IgD-negative memory B cell (primary cell): Measurements from ENCODE around the gene GATA2. TPM values are rescaled to one million over a fixed set of nuclear protein-coding genes. Genes with fewer than 3 reads are reported as not detected.

Experiments
- H3K27ac Mint-ChIP-seq, 3 donors: one replicate each; pipeline ENCODE4 v1.8.0; 2020 to 2022; ENCODE audit warnings: mild to moderate bottlenecking in 3 of 3, mixed read lengths in 3 of 3, moderate library complexity in 1 of 3
- H3K27me3 Mint-ChIP-seq: one replicate; pipeline ENCODE4 v1.8.0; 2021; ENCODE audit warnings: mixed read lengths
- H3K36me3 Mint-ChIP-seq: one replicate; pipeline ENCODE4 v1.8.0; 2020; ENCODE audit warnings: mild to moderate bottlenecking, mixed read lengths
- H3K4me1 Mint-ChIP-seq, 3 donors: one replicate each; pipeline ENCODE4 v1.8.0; 2020 to 2022; ENCODE audit warnings: mixed read lengths in 3 of 3, mild to moderate bottlenecking in 1 of 3
- H3K4me3 Mint-ChIP-seq, 4 donors: one replicate each; pipeline ENCODE4 v1.8.0; 2020 to 2022; ENCODE audit warnings: mild to moderate bottlenecking in 4 of 4, mixed read lengths in 4 of 4, moderate library complexity in 3 of 4
- H3K9me3 Mint-ChIP-seq, 3 donors: one replicate each; pipeline ENCODE4 v1.8.0; 2020 to 2021; ENCODE audit warnings: mixed read lengths in 3 of 3, mild to moderate bottlenecking in 1 of 3
- polyA plus RNA-seq: library from polyadenylated mRNA; unstranded; fragments of 300-500 nt; fragmentation: Illumina TruSeq; gene quantifications from one replicate; pipeline ENCODE4 v1.2.3, GENCODE V29; 2021

The GATA2 gene
- polyA plus RNA-seq, 1 donor from 2014 or later: 0.11 TPM

GRCh38 chr3:128453501-128454309 is 39.3 kb downstream of the GATA2 start:
- peaks cover 4% of the 10 kb centered on the region for H3K36me3 Mint-ChIP-seq

GRCh38 chr3:128452678-128453275 is 40.2 kb downstream of the GATA2 start:
- H3K36me3 Mint-ChIP-seq: peaks cover 3% of the 10 kb centered on the region
- peak overlapping the region in 1 of 4 donors; percentile 52 for H3K4me3 Mint-ChIP-seq
- peaks cover 0 to 2% (median 1%) of the 10 kb centered on the region in 3 donors for H3K9me3 Mint-ChIP-seq
- peaks cover 26% of the 10 kb centered on the region for H3K27me3 Mint-ChIP-seq
- H3K4me1 Mint-ChIP-seq: peaks cover 4 to 7% (median 7%) of the 10 kb centered on the region in 3 donors
- no peak overlapping the region for H3K27ac Mint-ChIP-seq

More at GRCh38 chr3:128453501-128454309, 39.3 kb downstream of the GATA2 start:
- Mint-ChIP-seq H3K27me3 (peaks cover 26% of the 10 kb centered on the region), H3K4me1 (peaks cover 2 to 3% (median 3%) of the 10 kb centered on the region in 3 donors), H3K27ac (no peak overlapping the region), H3K4me3 (no peak overlapping the region), H3K9me3 (peaks cover 0 to 1% (median 0%) of the 10 kb centered on the region in 3 donors)

GRCh38 chr3:128452120-128452519 is 40.9 kb downstream of the GATA2 start:
- peaks cover 6 to 7% (median 7%) of the 10 kb centered on the region in 3 donors for H3K4me1 Mint-ChIP-seq
- H3K9me3 Mint-ChIP-seq: peaks cover 1 to 5% (median 3%) of the 10 kb centered on the region in 3 donors
- H3K4me3 Mint-ChIP-seq: no peak overlapping the region
- H3K36me3 Mint-ChIP-seq: peaks cover 2% of the 10 kb centered on the region
- H3K27me3 Mint-ChIP-seq: peaks cover 25% of the 10 kb centered on the region
- no peak overlapping the region for H3K27ac Mint-ChIP-seq

GRCh38 chr3:128449111-128449638 is 43.8 kb downstream of the GATA2 start:
- Mint-ChIP-seq H3K9me3 (peaks cover 1 to 11% (median 4%) of the 10 kb centered on the region in 3 donors), H3K27ac (no peak overlapping the region), H3K4me3 (no peak overlapping the region), H3K27me3 (peaks cover 11% of the 10 kb centered on the region), H3K36me3 (peaks cover 2% of the 10 kb centered on the region), H3K4me1 (peaks cover 7 to 8% (median 7%) of the 10 kb centered on the region in 3 donors)

GRCh38 chr3:128448491-128448890 is 44.5 kb downstream of the GATA2 start:
- H3K27ac Mint-ChIP-seq: peak overlapping the region in 1 of 3 donors; percentile 11
- peaks cover 2% of the 10 kb centered on the region for H3K36me3 Mint-ChIP-seq
- peaks cover 9% of the 10 kb centered on the region for H3K27me3 Mint-ChIP-seq
- peaks cover 7 to 8% (median 7%) of the 10 kb centered on the region in 3 donors for H3K4me1 Mint-ChIP-seq
- H3K9me3 Mint-ChIP-seq: peaks cover 1 to 11% (median 4%) of the 10 kb centered on the region in 3 donors
- peak overlapping the region in 1 of 4 donors; percentile 29 for H3K4me3 Mint-ChIP-seq

- Mint-ChIP-seq H3K9me3 (peaks cover 1 to 11% (median 4%) of the 10 kb centered on the region in 3 donors), H3K36me3 (peaks cover 2% of the 10 kb centered on the region), H3K27me3 (peaks cover 10% of the 10 kb centered on the region), H3K4me3 (no peak overlapping the region), H3K4me1 (peaks cover 7 to 8% (median 7%) of the 10 kb centered on the region in 3 donors), H3K27ac (no peak overlapping the region)
Observed at GRCh38 chr3:128447561-128448013, 45.4 kb downstream of the GATA2 start.

GRCh38 chr3:128446821-128447220 is 46.2 kb downstream of the GATA2 start:
- Mint-ChIP-seq H3K9me3 (peaks cover 1 to 11% (median 4%) of the 10 kb centered on the region in 3 donors), H3K27ac (no peak overlapping the region), H3K36me3 (peaks cover 2% of the 10 kb centered on the region), H3K4me3 (no peak overlapping the region), H3K4me1 (peaks cover 7 to 8% (median 7%) of the 10 kb centered on the region in 3 donors), H3K27me3 (peaks cover 8% of the 10 kb centered on the region)

GRCh38 chr3:128445357-128445756 is 47.6 kb downstream of the GATA2 start:
- Mint-ChIP-seq H3K9me3 (peaks cover 1 to 11% (median 4%) of the 10 kb centered on the region in 3 donors), H3K27ac (peak overlapping the region in 1 of 3 donors; percentile 76), H3K27me3 (peaks cover 5% of the 10 kb centered on the region), H3K36me3 (peaks cover 2% of the 10 kb centered on the region), H3K4me1 (peaks cover 7 to 8% (median 7%) of the 10 kb centered on the region in 3 donors), H3K4me3 (no peak overlapping the region)

GRCh38 chr3:128443771-128444170 is 49.2 kb downstream of the GATA2 start:
- Mint-ChIP-seq H3K4me1 (peaks cover 5 to 6% (median 5%) of the 10 kb centered on the region in 3 donors), H3K27ac (no peak overlapping the region), H3K36me3 (no peaks in the 10 kb centered on the region), H3K27me3 (peaks cover 6% of the 10 kb centered on the region), H3K9me3 (peaks cover 1 to 10% (median 4%) of the 10 kb centered on the region in 3 donors), H3K4me3 (no peak overlapping the region)

- peaks cover 0 to 3% (median 0%) of the 10 kb centered on the region in 3 donors for H3K4me1 Mint-ChIP-seq
- H3K4me3 Mint-ChIP-seq: no peak overlapping the region
- peaks cover 0 to 9% (median 4%) of the 10 kb centered on the region in 3 donors for H3K9me3 Mint-ChIP-seq
- peaks cover 6% of the 10 kb centered on the region for H3K27me3 Mint-ChIP-seq
- H3K36me3 Mint-ChIP-seq: no peaks in the 10 kb centered on the region
- no peak overlapping the region for H3K27ac Mint-ChIP-seq
Observed at GRCh38 chr3:128442949-128443348, 50.1 kb downstream of the GATA2 start.

- Mint-ChIP-seq H3K36me3 (no peaks in the 10 kb centered on the region), H3K27me3 (peaks cover 6% of the 10 kb centered on the region), H3K27ac (no peak overlapping the region), H3K4me1 (peaks cover 0 to 1% (median 0%) of the 10 kb centered on the region in 3 donors), H3K4me3 (no peak overlapping the region), H3K9me3 (peaks cover 0 to 6% (median 1%) of the 10 kb centered on the region in 3 donors)
Observed at GRCh38 chr3:128442070-128442469, 50.9 kb downstream of the GATA2 start.

- H3K9me3 Mint-ChIP-seq: no peaks in the 10 kb centered on the region
- H3K27me3 Mint-ChIP-seq: peaks cover 11% of the 10 kb centered on the region
- no peak overlapping the region for H3K4me3 Mint-ChIP-seq
- no peaks in the 10 kb centered on the region for H3K36me3 Mint-ChIP-seq
- no peaks in the 10 kb centered on the region for H3K4me1 Mint-ChIP-seq
- H3K27ac Mint-ChIP-seq: no peak overlapping the region
Observed at GRCh38 chr3:128439226-128439625, 53.8 kb downstream of the GATA2 start.

- H3K4me1 Mint-ChIP-seq: no peaks in the 10 kb centered on the region
- H3K36me3 Mint-ChIP-seq: no peaks in the 10 kb centered on the region
- H3K27me3 Mint-ChIP-seq: peaks cover 13% of the 10 kb centered on the region
- no peak overlapping the region for H3K4me3 Mint-ChIP-seq
- H3K9me3 Mint-ChIP-seq: no peaks in the 10 kb centered on the region
- H3K27ac Mint-ChIP-seq: no peak overlapping the region
Observed at GRCh38 chr3:128438488-128439072, 54.4 kb downstream of the GATA2 start.

- Mint-ChIP-seq H3K27me3 (peaks cover 24% of the 10 kb centered on the region), H3K36me3 (no peaks in the 10 kb centered on the region), H3K4me3 (no peak overlapping the region), H3K4me1 (peaks cover 0 to 6% (median 2%) of the 10 kb centered on the region in 3 donors), H3K27ac (peak overlapping the region in 1 of 3 donors; percentile 8), H3K9me3 (no peaks in the 10 kb centered on the region)
Observed at GRCh38 chr3:128436214-128436613, 56.8 kb downstream of the GATA2 start.
